Measurements from ENCODE around the gene TRHDE.

Gene TRHDE

GRCh38 chr12:72521326-72521725 lies 249.2 kb downstream of the TRHDE start:
- H3K4me3 ChIP-seq: no peak overlapping the region
- no peaks in the 10 kb centered on the region for H4K20me1 ChIP-seq
- H3K36me3 ChIP-seq: no peaks in the 10 kb centered on the region
- no peak overlapping the region for H3K9ac ChIP-seq
- TF ChIP-seq Cebpa-rat (IDR thresholded peaks at IDR 0.05): no peak
- H3K4me2 ChIP-seq: no peak overlapping the region
- no peaks in the 10 kb centered on the region for H3K27me3 ChIP-seq
- no peaks in the 10 kb centered on the region for H3K9me3 ChIP-seq
- H3K27ac ChIP-seq: no peak overlapping the region
- H3K4me1 ChIP-seq: peaks cover 20% of the 10 kb centered on the region

GRCh38 chr12:72522411-72522810 lies 250.2 kb downstream of the TRHDE start:
- H3K36me3 ChIP-seq: no peaks in the 10 kb centered on the region
- no peaks in the 10 kb centered on the region for H3K9me3 ChIP-seq
- H4K20me1 ChIP-seq: no peaks in the 10 kb centered on the region
- H3K4me2 ChIP-seq: no peak overlapping the region
- H3K4me3 ChIP-seq: no peak overlapping the region
- TF ChIP-seq Cebpa-rat (IDR thresholded peaks at IDR 0.05): no peak
- H3K27ac ChIP-seq: no peak overlapping the region
- no peaks in the 10 kb centered on the region for H3K27me3 ChIP-seq
- H3K4me1 ChIP-seq: peaks cover 20% of the 10 kb centered on the region
- H3K9ac ChIP-seq: no peak overlapping the region

- Histone ChIP-seq H3K27me3 (no peaks in the 10 kb centered on the region), H3K4me2 (peak overlapping the region; percentile 67), H3K36me3 (no peaks in the 10 kb centered on the region), H3K9ac (no peak overlapping the region), H3K4me3 (no peak overlapping the region), H4K20me1 (no peaks in the 10 kb centered on the region), H3K4me1 (peaks cover 20% of the 10 kb centered on the region), H3K9me3 (no peaks in the 10 kb centered on the region), H3K27ac (peak overlapping the region; percentile 40)
- no peak for TF ChIP-seq Cebpa-rat (IDR thresholded peaks at IDR 0.05)
Observed at GRCh38 chr12:72523754-72524153, 251.6 kb downstream of the TRHDE start.

GRCh38 chr12:72535212-72535990 lies 263.2 kb downstream of the TRHDE start:
- H3K27ac ChIP-seq: no peak overlapping the region
- no peaks in the 10 kb centered on the region for H3K9me3 ChIP-seq
- H3K9ac ChIP-seq: no peak overlapping the region
- H3K27me3 ChIP-seq: no peaks in the 10 kb centered on the region
- no peaks in the 10 kb centered on the region for H3K36me3 ChIP-seq
- H3K4me3 ChIP-seq: no peak overlapping the region
- H3K4me1 ChIP-seq: no peaks in the 10 kb centered on the region
- no peak overlapping the region for H3K4me2 ChIP-seq
- no peak for TF ChIP-seq Cebpa-rat (IDR thresholded peaks at IDR 0.05)
- H4K20me1 ChIP-seq: no peaks in the 10 kb centered on the region

DNA sequence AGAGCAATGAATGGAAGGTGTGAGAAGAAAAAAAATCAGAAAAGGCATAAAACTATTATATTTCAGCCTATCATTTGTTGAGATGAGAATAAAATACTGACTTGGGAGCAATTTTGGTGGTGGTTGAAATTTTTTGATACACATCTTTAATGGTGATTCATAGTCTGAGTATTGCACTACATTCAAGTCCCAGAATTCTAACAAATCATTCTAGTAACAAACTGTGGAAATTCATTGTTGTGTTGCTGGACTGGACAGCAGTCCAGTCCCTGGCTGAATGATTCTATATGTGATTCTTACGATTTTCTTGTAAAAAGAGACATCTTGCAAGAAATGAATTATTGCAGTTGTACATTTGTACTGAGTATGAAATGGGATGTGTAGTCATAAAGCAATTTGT lies 268.6 kb downstream of the TRHDE start:
- no peaks in the 10 kb centered on the region for H3K9me3 ChIP-seq
- no peaks in the 10 kb centered on the region for H3K27me3 ChIP-seq
- H3K36me3 ChIP-seq: no peaks in the 10 kb centered on the region
- no peak overlapping the region for H3K4me3 ChIP-seq
- TF ChIP-seq Cebpa-rat (IDR thresholded peaks at IDR 0.05): no peak
- no peak overlapping the region for H3K9ac ChIP-seq
- H4K20me1 ChIP-seq: no peaks in the 10 kb centered on the region
- H3K27ac ChIP-seq: no peak overlapping the region
- no peaks in the 10 kb centered on the region for H3K4me1 ChIP-seq
- no peak overlapping the region for H3K4me2 ChIP-seq

- no peak overlapping the region for H3K4me3 ChIP-seq
- TF ChIP-seq Cebpa-rat (IDR thresholded peaks at IDR 0.05): no peak
- no peak overlapping the region for H3K9ac ChIP-seq
Observed at GRCh38 chr12:72543777-72544467, 271.8 kb downstream of the TRHDE start.

GRCh38 chr12:72546106-72546505 lies 273.9 kb downstream of the TRHDE start:
- no peak overlapping the region for H3K27ac ChIP-seq
- H3K27me3 ChIP-seq: no peaks in the 10 kb centered on the region
- H3K4me3 ChIP-seq: no peak overlapping the region
- H3K9ac ChIP-seq: no peak overlapping the region
- TF ChIP-seq Cebpa-rat (IDR thresholded peaks at IDR 0.05): no peak
- H3K36me3 ChIP-seq: no peaks in the 10 kb centered on the region
- H3K4me1 ChIP-seq: no peaks in the 10 kb centered on the region
- H3K9me3 ChIP-seq: no peaks in the 10 kb centered on the region
- H3K4me2 ChIP-seq: no peak overlapping the region
- H4K20me1 ChIP-seq: no peaks in the 10 kb centered on the region

More at GRCh38 chr12:72543777-72544467, 271.8 kb downstream of the TRHDE start:
- no peaks in the 10 kb centered on the region for H4K20me1 ChIP-seq
- no peaks in the 10 kb centered on the region for H3K27me3 ChIP-seq
- H3K4me1 ChIP-seq: no peaks in the 10 kb centered on the region
- no peaks in the 10 kb centered on the region for H3K9me3 ChIP-seq
- H3K36me3 ChIP-seq: no peaks in the 10 kb centered on the region
- no peak overlapping the region for H3K4me2 ChIP-seq
- no peak overlapping the region for H3K27ac ChIP-seq

- H3K4me2 ChIP-seq: no peak overlapping the region
- no peak overlapping the region for H3K9ac ChIP-seq
- H3K27me3 ChIP-seq: no peaks in the 10 kb centered on the region
- no peaks in the 10 kb centered on the region for H3K4me1 ChIP-seq
- H4K20me1 ChIP-seq: no peaks in the 10 kb centered on the region
- no peaks in the 10 kb centered on the region for H3K9me3 ChIP-seq
- H3K27ac ChIP-seq: no peak overlapping the region
- no peak overlapping the region for H3K4me3 ChIP-seq
- no peak for TF ChIP-seq Cebpa-rat (IDR thresholded peaks at IDR 0.05)
- H3K36me3 ChIP-seq: no peaks in the 10 kb centered on the region
Observed at GRCh38 chr12:72547573-72547972, 275.4 kb downstream of the TRHDE start.

DNA sequence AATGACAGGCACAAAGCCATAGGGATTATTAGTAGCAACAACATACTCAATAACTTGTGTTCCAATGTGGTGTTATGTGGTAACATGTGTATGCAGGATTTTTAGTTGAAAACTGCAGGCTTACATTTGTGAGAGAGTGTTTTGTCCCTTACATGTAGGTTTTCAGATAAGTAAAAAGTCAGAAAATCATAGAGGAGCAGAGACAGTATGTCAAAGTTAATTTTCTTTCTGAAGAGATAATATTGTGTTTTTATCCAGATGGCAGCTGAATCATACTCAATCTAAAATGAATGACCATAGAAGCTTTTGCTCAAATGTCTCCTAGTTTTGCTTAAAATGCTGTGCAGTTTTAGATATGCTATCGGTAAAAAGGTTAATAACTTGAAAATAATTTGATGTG lies 277.0 kb downstream of the TRHDE start:
- H3K27ac ChIP-seq: no peak overlapping the region
- H3K36me3 ChIP-seq: no peaks in the 10 kb centered on the region
- H4K20me1 ChIP-seq: no peaks in the 10 kb centered on the region
- no peaks in the 10 kb centered on the region for H3K4me1 ChIP-seq
- no peaks in the 10 kb centered on the region for H3K27me3 ChIP-seq
- H3K9ac ChIP-seq: no peak overlapping the region
- no peak overlapping the region for H3K4me3 ChIP-seq
- H3K9me3 ChIP-seq: no peaks in the 10 kb centered on the region
- no peak for TF ChIP-seq Cebpa-rat (IDR thresholded peaks at IDR 0.05)
- H3K4me2 ChIP-seq: no peak overlapping the region

DNA sequence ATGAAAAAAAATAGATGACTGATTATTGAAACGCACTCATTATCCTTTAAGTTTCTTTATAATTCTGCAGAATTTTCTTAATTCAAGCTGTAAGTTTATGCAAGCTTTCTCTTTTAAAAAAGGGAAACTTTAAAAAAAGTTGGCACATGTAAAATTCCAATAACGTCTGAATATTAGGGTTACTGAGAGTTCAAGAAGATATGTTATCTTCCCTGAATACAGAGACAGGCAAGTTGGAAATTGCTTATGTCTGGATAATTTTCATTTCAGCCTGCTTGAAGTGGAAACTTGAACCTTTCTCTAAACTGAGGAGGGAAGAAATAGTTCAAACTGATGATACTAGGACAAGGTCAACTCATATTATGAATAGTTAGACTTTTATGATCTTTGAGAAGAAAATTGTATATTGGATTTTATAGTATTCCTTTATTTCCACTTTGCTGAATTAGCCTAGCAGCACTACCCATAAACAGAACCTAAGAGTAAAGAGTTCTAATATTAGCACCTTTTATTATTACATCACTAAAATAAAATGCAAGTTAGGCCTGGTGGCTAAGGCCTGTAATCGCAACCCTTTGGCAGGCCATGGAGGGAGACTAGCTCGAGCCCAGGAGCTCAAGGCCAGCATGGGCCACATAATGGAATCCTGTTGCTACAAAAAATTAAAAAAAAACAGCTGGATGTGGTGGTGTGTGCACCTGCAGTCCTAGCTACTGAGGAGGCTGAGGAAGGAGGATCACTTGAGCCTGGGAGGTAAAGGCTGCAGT lies 288.0 kb downstream of the TRHDE start:
- H3K9me3 ChIP-seq: no peaks in the 10 kb centered on the region
- no peak overlapping the region for H3K27ac ChIP-seq
- no peak overlapping the region for H3K4me2 ChIP-seq
- no peak overlapping the region for H3K4me3 ChIP-seq
- H3K36me3 ChIP-seq: no peaks in the 10 kb centered on the region
- no peak for TF ChIP-seq Cebpa-rat (IDR thresholded peaks at IDR 0.05)
- no peak overlapping the region for H3K9ac ChIP-seq
- H3K27me3 ChIP-seq: no peaks in the 10 kb centered on the region
- H4K20me1 ChIP-seq: no peaks in the 10 kb centered on the region
- H3K4me1 ChIP-seq: no peaks in the 10 kb centered on the region
